RWPE1 (cell line): ENCODE data around the gene FERMT3.

Experiments
- CTCF ChIA-PET: fragments of 350-600 bp; sonication (Branson Sonifier 250); formaldehyde crosslinking; extraction: SDS; loops from one replicate; lab custom pipeline; 2021; lab: Yijun Ruan, JAX
- POLR2A ChIA-PET: fragments of 400-600 bp; formaldehyde crosslinking; extraction: SDS; loops from one replicate; lab custom pipeline; 2020; ENCODE audit warnings: antibody characterized with exemption; ENCODE audit not compliant: low non-redundant PET; lab: Yijun Ruan, JAX
- DNase-seq: peaks from one replicate; pipeline ENCODE4 v3.0.0; 2012; ENCODE audit warnings: low spot score
- H3K27ac ChIP-seq: fragments of 450-650 bp; 2 replicates; pipeline ENCODE4 v1.5.1; 2017
- CTCF ChIP-seq: fragments of 450-650 bp; conservative IDR thresholded peaks from 2 replicates; pipeline ENCODE4 v1.5.1; 2017; ENCODE audit warnings: low read depth, mild to moderate bottlenecking

The FERMT3 gene

GRCh38 chr11:64238999-64239398 is 32.5 kb downstream of the FERMT3 start:
- no peak for TF ChIP-seq CTCF
- DNase-seq: no peak
- ChIA-PET POLR2A (no interaction called here), CTCF (no interaction called here)
- H3K27ac ChIP-seq: peak overlapping the region; percentile 98

- DNase-seq: no peak
- POLR2A ChIA-PET: interaction anchor here (0.5 to 0.6 kb wide), 2 partner anchors 12 to 85 kb away, joined by 3 to 6 read pairs; no protein-coding TSS in a partner anchor
- TF ChIP-seq CTCF: no peak
- CTCF ChIA-PET: no interaction called here
- peak overlapping the region; percentile 98 for H3K27ac ChIP-seq
Measured at GRCh38 chr11:64239662-64240434, 33.3 kb downstream of the FERMT3 start.

GRCh38 chr11:64240435-64241240 is 34.1 kb downstream of the FERMT3 start, which contains the start of gene FKBP2:
Gene FKBP2, plus strand, starts transcription at chr11:64241095. Its CDS starts 1,293 bp downstream, at chr11:64242388.
- POLR2A ChIA-PET: interaction anchor here (0.5 to 1.0 kb wide), 9 partner anchors 8 to 84 kb away, joined by 3 to 4 read pairs (median 3); no protein-coding TSS in a partner anchor
- DNase-seq: peak; percentile 94
- H3K27ac ChIP-seq: peak within 1 kb of the TSS; percentile 98
- CTCF ChIA-PET: interaction anchor here (0.7 kb wide), 1 partner anchor 14 kb away, joined by 4 read pairs; no protein-coding TSS in a partner anchor
- TF ChIP-seq CTCF: no peak

- peak overlapping the region; percentile 98 for H3K27ac ChIP-seq
- DNase-seq: peak; percentile 95
- TF ChIP-seq CTCF: no peak
- ChIA-PET CTCF (interaction anchor here (0.7 kb wide), 1 partner anchor 14 kb away, joined by 4 read pairs; no protein-coding TSS in a partner anchor), POLR2A (interaction anchor here (0.5 to 1.0 kb wide), 9 partner anchors 8 to 84 kb away, joined by 3 to 4 read pairs (median 3); no protein-coding TSS in a partner anchor)
Measured at GRCh38 chr11:64241241-64241490, 34.6 kb downstream of the FERMT3 start.

GRCh38 chr11:64241491-64242374 is 35.2 kb downstream of the FERMT3 start:
- TF ChIP-seq CTCF: no peak
- no peak for DNase-seq
- POLR2A ChIA-PET: interaction anchor here (0.5 to 1.0 kb wide), 9 partner anchors 9 to 83 kb away, joined by 3 to 4 read pairs (median 3); no protein-coding TSS in a partner anchor
- peak overlapping the region; percentile 98 for H3K27ac ChIP-seq
- CTCF ChIA-PET: interaction anchor here (0.6 to 0.7 kb wide), 2 partner anchors 9 to 13 kb away, joined by 4 to 5 read pairs; no protein-coding TSS in a partner anchor
